CD4-positive, alpha-beta T cell (primary cell): Measurements from ENCODE around the gene CORIN. TPM values are rescaled to one million over a fixed set of nuclear protein-coding genes. Genes with fewer than 3 reads are reported as not detected.
A peak's percentile ranks its signal among the peaks of the same experiment; 100 is the strongest.

Experiments
- ATAC-seq: fragments of 200-7000 bp; cut with Tn5 transposase; one replicate; pipeline ENCODE4 v1.10.0; 2022; ENCODE audit warnings: mild to moderate bottlenecking; ENCODE audit not compliant: poor library complexity
- CTCF ChIA-PET: fragments of 350-600 bp; sonication (Branson Sonifier 250); formaldehyde crosslinking; loops from one replicate; lab custom pipeline; 2021; ENCODE audit warnings: antibody characterized with exemption, inconsistent platforms; lab: Charles Lee
- POLR2A ChIA-PET: fragments of 350-600 bp; sonication (Branson Sonifier 250); formaldehyde crosslinking; loops from one replicate; lab custom pipeline; 2021; ENCODE audit warnings: antibody characterized with exemption, inconsistent platforms; lab: Charles Lee
- DNase-seq, 14 experiments: peaks; one replicate each; pipeline ENCODE4 v3.0.0-alpha.2; 2013 to 2020; ENCODE audit warnings: mixed read lengths in 2 of 14
- H3K27ac ChIP-seq, 2 donors: one replicate each; pipeline versions ENCODE4 v1.5.1 to v1.7.0; 2013; ENCODE audit warnings: low read length in 2 of 2, low read depth in 1 of 2, mild to moderate bottlenecking in 1 of 2
- H3K27me3 ChIP-seq, 2 experiments: 1 replicate in 1 of 2; 2 replicates in 1 of 2; pipeline versions ENCODE4 v1.6.1 to v1.7.0; 2013; ENCODE audit warnings: low read length in 2 of 2, control low read depth in 1 of 2, mild to moderate bottlenecking in 1 of 2, moderate library complexity in 1 of 2; ENCODE audit not compliant: insufficient read depth in 2 of 2, control insufficient read depth in 1 of 2
- H3K36me3 ChIP-seq: one replicate; pipeline ENCODE4 v1.6.1; 2013; ENCODE audit warnings: low read length, control low read depth; ENCODE audit not compliant: insufficient read depth
- H3K4me1 ChIP-seq: one replicate; pipeline ENCODE4 v1.6.1; 2013; ENCODE audit warnings: low read length, control low read depth; ENCODE audit not compliant: insufficient read depth
- H3K4me3 ChIP-seq: one replicate; pipeline ENCODE4 v1.5.1; 2013; ENCODE audit warnings: mild to moderate bottlenecking, low read length, moderate library complexity
- H3K9me3 ChIP-seq, 2 experiments: 1 replicate in 1 of 2; 2 replicates in 1 of 2; pipeline versions ENCODE4 v1.6.1 to v1.7.0; 2013; ENCODE audit warnings: low read length in 2 of 2, mild to moderate bottlenecking in 2 of 2, control low read depth in 1 of 2, moderate library complexity in 1 of 2; ENCODE audit not compliant: control insufficient read depth in 1 of 2, insufficient read depth in 1 of 2
- H3K27ac Mint-ChIP-seq: one replicate; pipeline ENCODE4 v1.8.0; 2020; ENCODE audit warnings: mixed read lengths
- H3K27me3 Mint-ChIP-seq: one replicate; pipeline ENCODE4 v1.8.0; 2021; ENCODE audit warnings: mixed read lengths
- H3K36me3 Mint-ChIP-seq: one replicate; pipeline ENCODE4 v1.8.0; 2021; ENCODE audit warnings: low read depth, mixed read lengths
- H3K4me1 Mint-ChIP-seq: one replicate; pipeline ENCODE4 v1.8.0; 2021; ENCODE audit warnings: low read depth, mixed read lengths
- H3K4me3 Mint-ChIP-seq: one replicate; pipeline ENCODE4 v1.8.0; 2020; ENCODE audit warnings: mild to moderate bottlenecking, mixed read lengths
- H3K9me3 Mint-ChIP-seq: one replicate; pipeline ENCODE4 v1.8.0; 2020; ENCODE audit warnings: mixed read lengths
- intact Hi-C, 2 experiments: fragments of 100-400 bp; cut with DNase I in 1 of 2; cut with micrococcal nuclease in 1 of 2; formaldehyde crosslinking; loops; one replicate each; pipeline versions ENCODE4 v1.15.1 to v1.9.0; 2023 to 2025; cut with DNase I, micrococcal nuclease
- total RNA-seq, 174 experiments: library from RNA in 2 of 174; stranded (reverse) in 2 of 174; gene quantifications; one replicate each; pipeline ENCODE4 v1.2.3 and lab custom pipeline; 2021 to 2026
- TF ChIP-seq, protein P1 (sequence below): fragments of 200-600 bp; IDR thresholded peaks from one replicate; pipeline ENCODE4 v1.8.0; 2022; ENCODE audit warnings: antibody characterized with exemption, mild to moderate bottlenecking

Gene CORIN
- total RNA-seq, 2 experiments from 2014 or later: 0.14 TPM; not detected in 1

DNA sequence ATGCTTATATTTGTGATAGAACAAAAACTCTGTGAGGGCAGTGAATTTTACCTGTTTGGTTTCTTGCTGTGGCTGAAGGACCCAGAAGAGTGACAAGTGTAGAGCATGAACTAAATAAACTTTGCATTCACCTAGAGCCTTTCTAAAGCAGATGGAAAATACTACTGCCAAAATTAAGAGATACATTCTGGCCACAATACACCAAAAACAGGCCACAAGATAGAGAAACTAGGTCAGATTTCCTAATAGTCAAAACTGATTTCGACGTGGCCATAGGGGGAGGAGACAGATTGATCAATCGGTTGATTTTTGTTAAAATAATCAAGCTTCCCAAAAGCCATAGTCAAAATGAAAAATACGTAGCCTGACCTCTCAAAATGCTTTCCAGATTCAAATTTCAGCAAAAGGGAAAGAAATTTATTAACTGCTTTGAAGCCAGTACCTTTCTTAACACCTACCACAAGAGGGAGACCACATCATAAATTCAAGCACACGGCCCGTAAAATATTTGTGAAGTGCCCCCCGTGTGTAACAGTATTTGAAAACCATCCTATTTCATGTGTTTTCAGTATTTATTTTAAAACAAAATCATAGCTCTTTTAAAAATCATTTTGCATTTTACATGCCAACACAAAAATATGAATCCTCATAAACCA, 132.4 kb downstream of the CORIN start:
- CTCF ChIA-PET: interaction anchor here (1.0 kb wide), 1 partner anchor 134 kb away, joined by 3 read pairs; no protein-coding TSS in a partner anchor

DNA sequence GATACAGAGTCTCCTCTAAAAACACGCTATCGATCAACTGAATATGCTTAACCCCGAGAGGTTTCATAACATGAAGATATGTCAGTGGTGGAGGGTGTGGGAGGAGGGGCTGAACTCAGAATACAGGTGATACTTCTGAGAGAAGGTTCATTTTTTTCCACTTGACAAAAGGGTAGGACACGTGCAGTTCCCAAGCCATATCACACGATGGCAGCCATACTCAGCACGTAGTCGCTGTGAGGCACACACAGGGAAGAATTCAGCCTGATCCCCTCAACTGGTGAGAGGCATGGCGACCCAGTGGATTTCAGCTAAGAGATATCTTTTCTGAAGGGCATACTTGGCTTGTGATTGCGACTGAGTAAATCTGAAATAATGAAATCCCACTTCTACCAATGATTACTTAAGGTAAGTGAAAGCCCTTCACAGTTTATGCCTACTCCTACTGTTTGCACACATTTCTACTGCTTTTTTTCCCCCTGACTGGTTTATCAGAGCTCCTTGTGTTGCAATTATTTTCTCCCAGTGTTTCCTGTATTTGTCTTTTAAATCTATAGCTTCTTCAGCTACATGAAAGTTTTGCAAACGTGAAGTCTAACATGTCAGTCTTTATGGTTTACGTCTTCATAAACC, 133.1 kb downstream of the CORIN start:
- no peaks in the 10 kb centered on the region for H3K4me1 ChIP-seq
- H3K27me3 ChIP-seq: no peaks in the 10 kb centered on the region
- DNase-seq: peak in 4 of 14 experiments; percentile 4 to 26 (median 14)
- H3K9me3 ChIP-seq: no peaks in the 10 kb centered on the region
- ChIA-PET POLR2A (no interaction called here), CTCF (interaction anchor here (1.0 kb wide), 1 partner anchor 135 kb away, joined by 3 read pairs; no protein-coding TSS in a partner anchor)
- Mint-ChIP-seq H3K27ac (no peak overlapping the region), H3K4me3 (no peak overlapping the region), H3K36me3 (no peaks in the 10 kb centered on the region), H3K4me1 (no peaks in the 10 kb centered on the region), H3K27me3 (peaks cover 13% of the 10 kb centered on the region), H3K9me3 (no peaks in the 10 kb centered on the region)
- no peaks in the 10 kb centered on the region for H3K36me3 ChIP-seq
- no peak for ATAC-seq
- no peak overlapping the region for H3K4me3 ChIP-seq
- intact Hi-C loops: no loop called here
- TF ChIP-seq, protein P1, sequence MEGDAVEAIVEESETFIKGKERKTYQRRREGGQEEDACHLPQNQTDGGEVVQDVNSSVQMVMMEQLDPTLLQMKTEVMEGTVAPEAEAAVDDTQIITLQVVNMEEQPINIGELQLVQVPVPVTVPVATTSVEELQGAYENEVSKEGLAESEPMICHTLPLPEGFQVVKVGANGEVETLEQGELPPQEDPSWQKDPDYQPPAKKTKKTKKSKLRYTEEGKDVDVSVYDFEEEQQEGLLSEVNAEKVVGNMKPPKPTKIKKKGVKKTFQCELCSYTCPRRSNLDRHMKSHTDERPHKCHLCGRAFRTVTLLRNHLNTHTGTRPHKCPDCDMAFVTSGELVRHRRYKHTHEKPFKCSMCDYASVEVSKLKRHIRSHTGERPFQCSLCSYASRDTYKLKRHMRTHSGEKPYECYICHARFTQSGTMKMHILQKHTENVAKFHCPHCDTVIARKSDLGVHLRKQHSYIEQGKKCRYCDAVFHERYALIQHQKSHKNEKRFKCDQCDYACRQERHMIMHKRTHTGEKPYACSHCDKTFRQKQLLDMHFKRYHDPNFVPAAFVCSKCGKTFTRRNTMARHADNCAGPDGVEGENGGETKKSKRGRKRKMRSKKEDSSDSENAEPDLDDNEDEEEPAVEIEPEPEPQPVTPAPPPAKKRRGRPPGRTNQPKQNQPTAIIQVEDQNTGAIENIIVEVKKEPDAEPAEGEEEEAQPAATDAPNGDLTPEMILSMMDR: no peak
- H3K27ac ChIP-seq: no peak overlapping the region

More for the DNA sequence above, 132.4 kb downstream of the CORIN start:
- H3K9me3 Mint-ChIP-seq: no peaks in the 10 kb centered on the region
- no peaks in the 10 kb centered on the region for H3K9me3 ChIP-seq
- POLR2A ChIA-PET: no interaction called here
- H3K27ac ChIP-seq: no peak overlapping the region
- ATAC-seq (no peak), DNase-seq (peak in 3 of 14 experiments; percentile 3 to 18 (median 8))
- no peak overlapping the region for H3K27ac Mint-ChIP-seq
- TF ChIP-seq, protein P1: no peak
- peaks cover 0 to 2% of the 10 kb centered on the region in 2 experiments for H3K27me3 ChIP-seq
- no peaks in the 10 kb centered on the region for H3K4me1 ChIP-seq
- no peak overlapping the region for H3K4me3 ChIP-seq
- H3K36me3 Mint-ChIP-seq: no peaks in the 10 kb centered on the region
- no peaks in the 10 kb centered on the region for H3K36me3 ChIP-seq
- intact Hi-C loops: no loop called here
- H3K4me1 Mint-ChIP-seq: no peaks in the 10 kb centered on the region
- H3K4me3 Mint-ChIP-seq: no peak overlapping the region
- H3K27me3 Mint-ChIP-seq: peaks cover 17% of the 10 kb centered on the region

DNA sequence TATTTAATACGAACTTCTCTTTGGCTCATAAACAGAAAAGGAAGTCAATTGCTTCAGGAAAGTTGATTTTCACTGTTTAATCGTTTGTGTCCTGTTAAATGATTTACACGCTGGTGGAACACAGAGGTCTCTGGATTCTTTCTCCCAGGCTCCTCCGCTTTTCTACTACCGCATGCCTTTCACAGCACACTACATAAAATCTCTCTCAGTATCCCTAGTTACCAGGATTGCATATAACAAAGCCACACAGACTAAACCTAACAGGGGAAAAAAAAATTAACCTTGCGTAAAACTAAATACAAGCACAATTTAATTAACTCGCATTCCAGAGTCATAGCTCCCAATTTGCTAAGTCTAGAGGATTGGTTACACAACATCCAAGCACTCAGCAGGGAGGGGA, 133.9 kb downstream of the CORIN start:
- H3K27me3 Mint-ChIP-seq: peaks cover 13% of the 10 kb centered on the region
- H3K9me3 Mint-ChIP-seq: no peaks in the 10 kb centered on the region
- Histone ChIP-seq H3K4me1 (no peaks in the 10 kb centered on the region), H3K9me3 (no peaks in the 10 kb centered on the region), H3K27ac (no peak overlapping the region), H3K27me3 (no peaks in the 10 kb centered on the region), H3K36me3 (no peaks in the 10 kb centered on the region), H3K4me3 (no peak overlapping the region)
- no peaks in the 10 kb centered on the region for H3K4me1 Mint-ChIP-seq
- no peaks in the 10 kb centered on the region for H3K36me3 Mint-ChIP-seq
- H3K27ac Mint-ChIP-seq: no peak overlapping the region
- ChIA-PET POLR2A (no interaction called here), CTCF (no interaction called here)
- ATAC-seq (no peak), DNase-seq (no peak)
- TF ChIP-seq, protein P1: no peak
- intact Hi-C loops: no loop called here
- no peak overlapping the region for H3K4me3 Mint-ChIP-seq
